Measurements from ENCODE around the gene CYP4F12. TPM values are rescaled to one million over a fixed set of nuclear protein-coding genes. Genes with fewer than 3 reads are reported as not detected.

CYP4F12 gene
- total RNA-seq, 2 experiments from 2014 or later, result 0.09 TPM; not detected in 1

DNA sequence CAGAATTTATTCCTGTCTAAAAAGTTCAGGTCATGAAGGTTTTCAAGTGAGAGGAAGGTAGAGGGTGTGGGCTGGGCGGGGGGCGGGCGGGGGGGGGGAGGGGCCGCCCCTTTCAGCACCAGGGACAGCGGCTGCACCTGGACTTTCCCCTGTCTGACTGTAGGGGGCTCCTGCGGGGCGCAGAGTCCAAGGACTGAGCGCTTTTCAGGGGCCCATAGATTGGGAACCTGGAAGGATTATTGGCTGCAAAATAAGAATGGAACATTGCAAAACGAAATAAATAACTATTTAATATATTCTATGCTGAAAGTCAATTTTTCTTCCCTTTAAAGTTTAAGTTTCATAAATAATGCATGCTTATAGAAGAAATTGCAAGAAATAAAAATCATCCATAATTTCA, 41.1 kb upstream of the CYP4F12 start:
- peak; percentile 43 for DNase-seq (ENCODE audit: low spot score)
- BruUV-seq (replicated peaks), result no TSS peak
- Histone ChIP-seq H3K9me3 (ENCODE audit: low read length) (no peaks in the 10 kb centered on the region), H3K79me2 (ENCODE audit: insufficient read depth, low read depth, low read length) (no peaks in the 10 kb centered on the region), H3K4me1 (ENCODE audit: insufficient read depth, low read length, poor library complexity, severe bottlenecking) (no peaks in the 10 kb centered on the region), H3K9me2 (ENCODE audit: insufficient read depth, low read length) (no peaks in the 10 kb centered on the region), H3K4me3 (ENCODE audit: low read depth, low read length, poor library complexity, severe bottlenecking) (no peak overlapping the region), H4K20me1 (ENCODE audit: insufficient read depth, low read length) (no peaks in the 10 kb centered on the region), H3K36me3 (ENCODE audit: insufficient read depth, low read length) (no peaks in the 10 kb centered on the region), H3K27ac (ENCODE audit: low read depth, low read length, poor library complexity, severe bottlenecking) (no peak overlapping the region), H3K4me2 (ENCODE audit: low read length) (no peak overlapping the region), H2AFZ (ENCODE audit: low read length) (no peak overlapping the region)
- intact Hi-C loops (cut with micrococcal nuclease; ENCODE audit: unreplicated experiment), result no loop called here
- ChIA-PET POLR2A (no interaction called here), CTCF (ENCODE audit: unreplicated experiment) (no interaction called here)
- TF ChIP-seq EZH2phosphoT487 (IDR thresholded peaks at IDR 0.05; ENCODE audit: borderline replicate concordance, low read depth, low read length), result no peak
- TF ChIP-seq, protein P1, sequence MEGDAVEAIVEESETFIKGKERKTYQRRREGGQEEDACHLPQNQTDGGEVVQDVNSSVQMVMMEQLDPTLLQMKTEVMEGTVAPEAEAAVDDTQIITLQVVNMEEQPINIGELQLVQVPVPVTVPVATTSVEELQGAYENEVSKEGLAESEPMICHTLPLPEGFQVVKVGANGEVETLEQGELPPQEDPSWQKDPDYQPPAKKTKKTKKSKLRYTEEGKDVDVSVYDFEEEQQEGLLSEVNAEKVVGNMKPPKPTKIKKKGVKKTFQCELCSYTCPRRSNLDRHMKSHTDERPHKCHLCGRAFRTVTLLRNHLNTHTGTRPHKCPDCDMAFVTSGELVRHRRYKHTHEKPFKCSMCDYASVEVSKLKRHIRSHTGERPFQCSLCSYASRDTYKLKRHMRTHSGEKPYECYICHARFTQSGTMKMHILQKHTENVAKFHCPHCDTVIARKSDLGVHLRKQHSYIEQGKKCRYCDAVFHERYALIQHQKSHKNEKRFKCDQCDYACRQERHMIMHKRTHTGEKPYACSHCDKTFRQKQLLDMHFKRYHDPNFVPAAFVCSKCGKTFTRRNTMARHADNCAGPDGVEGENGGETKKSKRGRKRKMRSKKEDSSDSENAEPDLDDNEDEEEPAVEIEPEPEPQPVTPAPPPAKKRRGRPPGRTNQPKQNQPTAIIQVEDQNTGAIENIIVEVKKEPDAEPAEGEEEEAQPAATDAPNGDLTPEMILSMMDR (conservative IDR thresholded peaks at IDR 0.05; ENCODE audit: low read length), result peak; percentile 60

DNA sequence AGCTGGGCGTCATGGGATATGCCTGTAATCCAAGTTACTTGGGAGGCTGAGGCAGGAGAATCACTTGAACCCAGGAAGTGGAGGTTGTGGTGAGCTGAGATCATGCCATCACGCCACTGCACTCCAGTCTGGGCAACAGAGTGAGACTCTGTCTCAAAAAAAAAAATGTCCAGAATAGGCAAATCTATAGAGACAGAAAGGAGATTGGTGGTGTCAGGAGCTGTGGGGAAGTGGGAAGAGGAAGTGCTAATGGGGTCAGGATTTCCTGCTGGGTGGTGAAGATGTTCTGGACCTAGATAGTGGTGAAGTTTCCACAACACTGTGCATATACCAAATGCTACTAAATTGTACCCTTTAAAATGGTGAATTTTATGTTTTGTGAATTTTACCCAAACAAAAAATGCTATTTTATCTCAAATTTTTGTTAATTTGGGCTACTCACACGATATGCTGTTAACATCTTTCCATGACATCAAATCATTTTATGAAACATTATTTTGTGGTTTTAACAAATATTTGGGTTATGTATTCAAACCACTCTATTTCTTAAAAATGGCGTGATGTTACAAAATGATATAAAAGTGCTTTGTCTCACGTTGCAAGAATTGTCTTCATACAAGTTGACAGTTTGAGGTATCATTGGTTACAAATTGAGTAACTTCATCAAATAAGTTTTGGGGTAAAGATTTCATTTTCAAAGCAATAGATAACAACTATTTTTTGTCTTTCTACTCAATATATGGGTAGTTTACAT, 39.6 kb upstream of the CYP4F12 start:
- no peaks in the 10 kb centered on the region for H3K36me3 ChIP-seq (ENCODE audit: insufficient read depth, low read length)
- intact Hi-C loops (cut with micrococcal nuclease; ENCODE audit: unreplicated experiment), result no loop called here
- no peak overlapping the region for H2AFZ ChIP-seq (ENCODE audit: low read length)
- H3K9me2 ChIP-seq (ENCODE audit: insufficient read depth, low read length), result no peaks in the 10 kb centered on the region
- POLR2A ChIA-PET, result no interaction called here
- H3K4me2 ChIP-seq (ENCODE audit: low read length), result no peak overlapping the region
- no peaks in the 10 kb centered on the region for H4K20me1 ChIP-seq (ENCODE audit: insufficient read depth, low read length)
- TF ChIP-seq, protein P1 (conservative IDR thresholded peaks at IDR 0.05; ENCODE audit: low read length), result no peak
- TF ChIP-seq EZH2phosphoT487 (IDR thresholded peaks at IDR 0.05; ENCODE audit: borderline replicate concordance, low read depth, low read length), result no peak
- no peaks in the 10 kb centered on the region for H3K4me1 ChIP-seq (ENCODE audit: insufficient read depth, low read length, poor library complexity, severe bottlenecking)
- H3K27ac ChIP-seq (ENCODE audit: low read depth, low read length, poor library complexity, severe bottlenecking), result no peak overlapping the region
- no peak overlapping the region for H3K4me3 ChIP-seq (ENCODE audit: low read depth, low read length, poor library complexity, severe bottlenecking)
- H3K9me3 ChIP-seq (ENCODE audit: low read length), result no peaks in the 10 kb centered on the region
- CTCF ChIA-PET (ENCODE audit: unreplicated experiment), result interaction anchor here (0.7 kb wide), 1 partner anchor 237 kb away, joined by 3 read pairs; no protein-coding TSS in a partner anchor
- no TSS peak for BruUV-seq (replicated peaks)
- H3K79me2 ChIP-seq (ENCODE audit: insufficient read depth, low read depth, low read length), result no peaks in the 10 kb centered on the region
- DNase-seq (ENCODE audit: low spot score), result no peak

DNA sequence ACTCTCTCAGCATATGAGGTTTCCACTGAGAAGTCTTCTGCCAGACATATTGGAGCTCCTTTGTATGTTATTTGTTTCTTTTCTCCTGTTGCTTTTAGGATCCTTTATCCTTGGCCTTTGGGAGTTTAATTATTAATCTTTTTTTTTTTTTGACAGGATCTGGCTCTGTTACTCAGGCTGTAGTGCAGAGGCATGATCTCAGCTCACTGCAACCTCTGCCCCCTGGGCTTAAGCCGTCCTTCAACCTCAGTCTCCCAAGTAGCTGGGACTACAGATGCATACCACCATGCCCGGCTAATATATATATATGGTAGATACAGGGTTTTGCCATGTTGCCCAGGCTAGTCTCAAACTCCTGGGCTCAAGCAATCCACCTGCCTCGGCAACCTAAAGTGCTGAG, 38.8 kb upstream of the CYP4F12 start:
- ChIA-PET CTCF (ENCODE audit: unreplicated experiment) (interaction anchor here (0.7 kb wide), 1 partner anchor 236 kb away, joined by 3 read pairs; no protein-coding TSS in a partner anchor), POLR2A (interaction anchor here (0.7 kb wide), 1 partner anchor 694 kb away, joined by 6 read pairs; no protein-coding TSS in a partner anchor)
- no peak overlapping the region for H3K4me2 ChIP-seq (ENCODE audit: low read length)
- DNase-seq (ENCODE audit: low spot score), result no peak
- H3K79me2 ChIP-seq (ENCODE audit: insufficient read depth, low read depth, low read length), result no peaks in the 10 kb centered on the region
- intact Hi-C loops (cut with micrococcal nuclease; ENCODE audit: unreplicated experiment), result no loop called here
- TF ChIP-seq, protein P1 (conservative IDR thresholded peaks at IDR 0.05; ENCODE audit: low read length), result no peak
- TF ChIP-seq EZH2phosphoT487 (IDR thresholded peaks at IDR 0.05; ENCODE audit: borderline replicate concordance, low read depth, low read length), result no peak
- no TSS peak for BruUV-seq (replicated peaks)
- H3K4me3 ChIP-seq (ENCODE audit: low read depth, low read length, poor library complexity, severe bottlenecking), result no peak overlapping the region
- no peaks in the 10 kb centered on the region for H3K36me3 ChIP-seq (ENCODE audit: insufficient read depth, low read length)
- no peaks in the 10 kb centered on the region for H4K20me1 ChIP-seq (ENCODE audit: insufficient read depth, low read length)
- H3K27ac ChIP-seq (ENCODE audit: low read depth, low read length, poor library complexity, severe bottlenecking), result no peak overlapping the region
- no peaks in the 10 kb centered on the region for H3K9me2 ChIP-seq (ENCODE audit: insufficient read depth, low read length)
- no peaks in the 10 kb centered on the region for H3K9me3 ChIP-seq (ENCODE audit: low read length)
- no peaks in the 10 kb centered on the region for H3K4me1 ChIP-seq (ENCODE audit: insufficient read depth, low read length, poor library complexity, severe bottlenecking)
- H2AFZ ChIP-seq (ENCODE audit: low read length), result no peak overlapping the region
